NCI-H345 treated with DMSO at 0.1 percent for 48 hours (cell line): Measurements from ENCODE around the gene GLT8D1.
"Not testable (repeated sequence)": the region's sequence is repeated elsewhere in the genome, so short reads cannot be mapped to it uniquely, and the experiment has no call there.

Experiments
- DNase-seq: peaks from one replicate; lab custom pipeline; 2025; ENCODE audit not compliant: unreplicated experiment; lab: John Stamatoyannopoulos, UW

The GLT8D1 gene

GRCh38 chr3:52683611-52684010, 22.0 kb downstream of the GLT8D1 start:
- no peak for DNase-seq

GRCh38 chr3:52682016-52682415, 23.6 kb downstream of the GLT8D1 start:
- no peak for DNase-seq

- no peak for DNase-seq
Measured at GRCh38 chr3:52681596-52681995, 24.0 kb downstream of the GLT8D1 start.

GRCh38 chr3:52679811-52680210, 25.8 kb downstream of the GLT8D1 start:
- DNase-seq: no peak

GRCh38 chr3:52679199-52679538, 26.4 kb downstream of the GLT8D1 start:
- no peak for DNase-seq

- no peak for DNase-seq
Measured at GRCh38 chr3:52678265-52679198, 27.1 kb downstream of the GLT8D1 start.

- not testable (repeated sequence) for DNase-seq
Measured at GRCh38 chr3:52676201-52676600, 29.4 kb downstream of the GLT8D1 start.

GRCh38 chr3:52671676-52672075, 33.9 kb downstream of the GLT8D1 start:
- no peak for DNase-seq

- DNase-seq: no peak
Measured at GRCh38 chr3:52670621-52671521, 34.7 kb downstream of the GLT8D1 start.

- DNase-seq: no peak
Measured at GRCh38 chr3:52663098-52663497, 42.5 kb downstream of the GLT8D1 start.

- DNase-seq: no peak
Measured at GRCh38 chr3:52660046-52660445, 45.5 kb downstream of the GLT8D1 start.

GRCh38 chr3:52655895-52656294, 49.7 kb downstream of the GLT8D1 start:
- no peak for DNase-seq

- DNase-seq: no peak
Measured at GRCh38 chr3:52651592-52651991, 54.0 kb downstream of the GLT8D1 start.

GRCh38 chr3:52650439-52650838, 55.2 kb downstream of the GLT8D1 start:
- DNase-seq: no peak

GRCh38 chr3:52649461-52650210, 56.0 kb downstream of the GLT8D1 start:
- no peak for DNase-seq

GRCh38 chr3:52645549-52645948, 60.0 kb downstream of the GLT8D1 start:
- DNase-seq: no peak
